GM12874 (cell line): ENCODE data around the gene TMEM33.

Experiments
- TF ChIP-seq, protein P1 (sequence below): IDR thresholded peaks from 2 replicates; pipeline ENCODE4 v1.5.1; 2011; ENCODE audit warnings: low read depth, mild to moderate bottlenecking, control low read depth, low read length, moderate library complexity; ENCODE audit not compliant: insufficient read depth

Gene TMEM33

DNA sequence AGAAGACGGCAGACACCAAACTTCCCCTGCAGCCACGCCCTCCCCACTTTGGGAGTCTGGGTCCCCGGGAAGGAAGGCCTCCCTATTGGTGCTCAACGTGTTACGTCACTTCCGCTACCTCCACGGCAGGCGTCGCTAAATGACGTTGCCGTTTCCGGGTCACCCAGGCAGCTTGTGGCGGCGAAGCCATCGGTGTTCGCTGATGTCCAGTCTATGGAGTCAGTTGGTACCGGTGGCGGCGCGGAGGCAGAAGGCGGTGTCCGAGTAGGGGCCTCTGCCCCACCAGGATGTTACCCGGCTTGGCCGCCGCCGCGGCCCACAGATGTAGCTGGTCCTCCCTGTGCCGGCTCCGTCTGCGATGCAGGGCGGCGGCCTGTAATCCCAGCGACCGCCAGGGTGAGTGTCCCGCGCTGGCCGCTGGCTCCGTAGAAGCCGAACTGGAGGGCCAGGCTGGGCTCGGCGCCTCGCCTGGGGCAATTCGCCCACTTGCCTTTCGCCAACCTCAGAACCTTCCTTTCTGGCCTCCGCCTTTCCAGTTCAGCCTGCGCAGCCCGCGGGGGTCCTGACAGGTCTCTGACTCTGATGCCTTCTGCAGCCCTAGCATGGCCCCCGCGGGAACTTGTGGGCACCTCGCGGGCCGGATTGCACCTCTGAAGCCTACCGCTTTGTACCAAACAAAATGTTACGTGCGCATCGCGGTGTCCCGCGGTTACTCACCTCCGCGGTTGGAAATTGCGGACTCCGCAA, 55.3 kb downstream of the TMEM33 start, which contains the start of gene SLC30A9:
SLC30A9 (plus strand) TSS at position 166 of the 747 bp plus-strand sequence; CDS start at position 288, 122 bp downstream.
- TF ChIP-seq, protein P1, sequence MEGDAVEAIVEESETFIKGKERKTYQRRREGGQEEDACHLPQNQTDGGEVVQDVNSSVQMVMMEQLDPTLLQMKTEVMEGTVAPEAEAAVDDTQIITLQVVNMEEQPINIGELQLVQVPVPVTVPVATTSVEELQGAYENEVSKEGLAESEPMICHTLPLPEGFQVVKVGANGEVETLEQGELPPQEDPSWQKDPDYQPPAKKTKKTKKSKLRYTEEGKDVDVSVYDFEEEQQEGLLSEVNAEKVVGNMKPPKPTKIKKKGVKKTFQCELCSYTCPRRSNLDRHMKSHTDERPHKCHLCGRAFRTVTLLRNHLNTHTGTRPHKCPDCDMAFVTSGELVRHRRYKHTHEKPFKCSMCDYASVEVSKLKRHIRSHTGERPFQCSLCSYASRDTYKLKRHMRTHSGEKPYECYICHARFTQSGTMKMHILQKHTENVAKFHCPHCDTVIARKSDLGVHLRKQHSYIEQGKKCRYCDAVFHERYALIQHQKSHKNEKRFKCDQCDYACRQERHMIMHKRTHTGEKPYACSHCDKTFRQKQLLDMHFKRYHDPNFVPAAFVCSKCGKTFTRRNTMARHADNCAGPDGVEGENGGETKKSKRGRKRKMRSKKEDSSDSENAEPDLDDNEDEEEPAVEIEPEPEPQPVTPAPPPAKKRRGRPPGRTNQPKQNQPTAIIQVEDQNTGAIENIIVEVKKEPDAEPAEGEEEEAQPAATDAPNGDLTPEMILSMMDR, result peak; percentile 39

DNA sequence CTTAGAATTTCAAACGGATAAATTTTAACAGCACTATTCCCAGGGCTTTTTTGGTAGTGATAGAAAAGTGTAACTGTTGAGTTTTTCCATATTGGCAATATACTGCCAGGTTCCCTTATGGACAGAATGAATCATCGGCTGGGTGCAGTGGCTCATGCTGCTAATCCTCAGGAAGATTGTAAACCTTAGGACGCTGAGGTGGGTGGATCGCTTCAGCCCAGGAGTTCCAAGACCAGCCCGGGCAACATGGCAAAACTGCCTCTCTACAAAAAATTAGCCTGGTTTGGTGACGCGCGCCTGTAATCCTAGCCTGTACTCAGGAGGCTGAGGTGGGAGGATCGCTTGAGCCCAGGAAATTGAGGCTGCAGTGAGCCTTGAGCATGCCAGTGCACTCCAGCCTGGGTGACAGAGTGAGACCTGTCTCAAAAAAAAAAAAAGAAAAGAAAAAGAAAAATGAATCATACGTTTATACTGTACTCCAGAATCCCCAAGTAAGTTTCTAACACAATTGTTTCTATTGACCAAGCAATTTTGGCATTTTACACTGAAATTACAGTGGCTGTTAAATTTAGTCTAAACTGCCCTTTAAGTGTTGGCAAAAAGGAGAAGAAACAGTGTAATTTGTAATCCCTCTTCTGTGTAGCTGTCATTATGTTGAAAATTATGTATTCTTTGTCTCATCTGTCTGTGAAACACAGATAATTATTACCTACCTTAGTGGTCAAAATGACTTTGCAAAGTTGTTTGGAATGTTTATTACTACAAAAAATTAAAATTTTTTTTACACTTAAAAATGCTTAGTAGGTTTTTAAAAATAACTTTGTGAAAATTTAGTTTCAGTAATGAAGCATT, 56.9 kb downstream of the TMEM33 start:
- TF ChIP-seq, protein P1, result no peak

DNA sequence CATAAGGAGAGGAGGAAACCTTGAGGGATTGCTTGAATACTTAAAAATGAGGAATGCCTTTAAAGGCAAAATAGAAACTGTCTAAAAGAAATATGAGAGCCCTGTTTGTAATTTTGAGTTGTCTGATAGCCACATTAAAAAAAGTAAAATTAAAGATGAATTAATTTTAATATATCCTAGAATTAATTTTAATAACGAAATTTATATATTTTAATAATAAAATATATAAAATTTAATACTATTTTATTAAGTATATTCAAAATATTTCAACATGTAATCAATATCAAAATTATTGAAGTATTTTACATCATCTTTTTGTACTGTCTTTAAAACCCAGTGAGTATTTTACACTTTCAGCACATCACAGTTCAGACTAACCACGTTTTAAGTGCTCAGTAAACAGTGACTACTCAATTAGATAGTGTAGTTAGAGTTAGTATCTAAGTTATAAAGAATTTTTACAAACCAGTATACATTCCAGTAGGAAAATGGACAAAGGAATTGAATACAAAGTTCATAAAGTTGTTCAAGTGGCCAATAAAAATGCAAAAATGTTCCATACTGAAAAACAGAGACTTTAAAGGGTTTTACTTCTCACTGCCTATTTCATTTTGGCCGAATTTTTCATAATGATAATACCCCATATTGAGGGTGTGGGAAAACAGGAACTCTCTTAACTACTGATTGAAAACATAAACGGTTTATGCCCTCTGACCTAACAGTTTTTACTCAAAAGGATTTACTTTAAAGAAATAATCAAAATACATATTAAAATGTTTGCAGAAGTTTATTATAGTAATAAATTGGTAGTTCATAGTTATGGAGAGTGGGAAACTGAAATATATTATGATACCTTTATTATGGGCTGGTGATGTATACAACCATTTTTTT, 58.0 kb downstream of the TMEM33 start:
- TF ChIP-seq, protein P1, result no peak

DNA sequence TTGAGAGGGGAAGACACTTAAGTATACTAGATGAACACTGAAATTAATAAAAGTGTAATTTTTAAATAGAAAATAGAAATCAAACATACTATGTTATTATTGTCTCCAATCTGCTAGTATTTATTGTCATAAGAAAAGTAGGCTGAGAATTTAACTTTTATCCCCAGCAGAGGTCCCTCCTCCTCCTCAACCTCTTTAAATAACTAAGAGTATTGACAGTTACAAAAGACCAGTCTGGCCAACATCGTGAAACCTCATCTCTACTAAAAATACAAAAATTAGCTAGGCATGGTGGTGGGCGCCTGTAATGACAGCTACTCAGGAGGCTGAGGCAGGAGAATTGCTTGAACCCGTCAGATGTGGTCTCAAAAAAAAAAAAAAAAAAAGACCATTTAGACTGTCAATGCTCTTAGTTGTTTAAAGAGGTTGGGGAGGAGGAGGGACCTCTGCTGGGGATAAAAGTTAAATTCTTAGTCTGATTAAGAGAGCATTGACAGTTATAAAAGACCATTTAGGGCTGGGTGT, 59.3 kb downstream of the TMEM33 start:
- TF ChIP-seq, protein P1, result no peak

DNA sequence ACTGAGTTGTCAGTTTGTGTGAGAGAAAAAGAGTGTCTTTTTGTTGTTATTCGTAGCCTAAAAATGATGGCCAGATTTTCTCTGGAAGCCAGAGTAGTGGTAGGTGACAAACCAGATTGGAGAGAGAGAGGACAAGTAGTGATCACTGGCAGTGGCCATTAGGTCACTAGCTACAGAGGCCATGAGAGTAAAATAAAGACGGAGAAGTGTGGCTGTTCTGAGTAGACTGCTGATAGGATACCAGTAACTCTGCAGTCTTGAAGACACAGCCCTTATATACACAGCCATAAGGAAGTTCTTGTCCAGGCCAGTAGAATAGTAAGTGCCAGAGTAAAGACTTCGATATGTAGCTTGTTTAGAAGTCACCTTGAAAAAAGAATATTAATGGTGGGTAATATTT, 62.8 kb downstream of the TMEM33 start:
- TF ChIP-seq, protein P1, result no peak

DNA sequence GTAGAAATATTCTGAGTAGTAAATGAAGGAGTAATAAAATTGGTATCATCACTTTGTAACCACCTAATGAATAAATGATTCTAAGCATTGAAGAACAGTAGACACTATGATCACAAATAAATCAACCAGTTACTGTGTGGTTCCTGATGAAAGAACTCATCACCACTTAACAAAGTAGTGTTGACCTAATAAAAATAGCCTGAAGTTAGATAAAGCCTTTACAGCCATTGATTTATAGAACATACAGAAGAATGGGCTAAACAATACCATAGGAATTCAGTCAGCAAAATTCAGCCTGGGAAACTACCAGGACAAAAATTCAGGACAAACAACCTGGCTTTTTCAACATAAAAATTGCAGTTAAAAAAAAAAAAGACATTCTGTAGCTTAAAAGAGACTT, 64.1 kb downstream of the TMEM33 start:
- TF ChIP-seq, protein P1, result no peak
